Fibroblast of pulmonary artery (primary cell): ENCODE measurements around the gene MTMR3.
A peak's percentile ranks its signal among the peaks of the same experiment; 100 is the strongest.

Experiments
- DNase-seq: peaks from one replicate; pipeline ENCODE4 v3.0.0-alpha.2; 2010; ENCODE audit warnings: low read depth
- H3K4me3 ChIP-seq: replicated peaks from 2 replicates; pipeline ENCODE4 v1.5.1; 2011; ENCODE audit warnings: low read depth, mild to moderate bottlenecking, control low read depth, low read length, moderate library complexity
- CTCF ChIP-seq: IDR thresholded peaks from 2 replicates; pipeline ENCODE4 v1.5.1; 2011; ENCODE audit warnings: mild to moderate bottlenecking, control low read depth, low read length, inconsistent platforms; ENCODE audit errors: missing control alignments

MTMR3 gene

GRCh38 chr22:29947410-29948384, 64.7 kb downstream of the MTMR3 start:
- DNase-seq = peak; percentile 49
- no peak overlapping the region for H3K4me3 ChIP-seq
- no peak for TF ChIP-seq CTCF

GRCh38 chr22:29948385-29948769, 65.4 kb downstream of the MTMR3 start:
- no peak overlapping the region for H3K4me3 ChIP-seq
- DNase-seq = no peak
- no peak for TF ChIP-seq CTCF

GRCh38 chr22:29949872-29950271, 66.9 kb downstream of the MTMR3 start:
- no peak for TF ChIP-seq CTCF
- no peak overlapping the region for H3K4me3 ChIP-seq
- DNase-seq = no peak

- no peak overlapping the region for H3K4me3 ChIP-seq
- no peak for DNase-seq
- no peak for TF ChIP-seq CTCF
Measured at GRCh38 chr22:29951791-29952413, 68.9 kb downstream of the MTMR3 start.

- no peak overlapping the region for H3K4me3 ChIP-seq
- no peak for DNase-seq
- TF ChIP-seq CTCF = no peak
Measured at GRCh38 chr22:29954203-29954855, 71.4 kb downstream of the MTMR3 start.

- no peak for TF ChIP-seq CTCF
- no peak overlapping the region for H3K4me3 ChIP-seq
- no peak for DNase-seq
Measured at GRCh38 chr22:29956680-29957079, 73.7 kb downstream of the MTMR3 start.
